ENCODE results near the gene CNKSR3. TPM values are rescaled to one million over a fixed set of nuclear protein-coding genes. Genes with fewer than 3 reads are reported as not detected.

CNKSR3 gene
- total and polyA plus RNA-seq, 12 donors, result 4.2 to 42.2 (median 24.1) TPM

DNA sequence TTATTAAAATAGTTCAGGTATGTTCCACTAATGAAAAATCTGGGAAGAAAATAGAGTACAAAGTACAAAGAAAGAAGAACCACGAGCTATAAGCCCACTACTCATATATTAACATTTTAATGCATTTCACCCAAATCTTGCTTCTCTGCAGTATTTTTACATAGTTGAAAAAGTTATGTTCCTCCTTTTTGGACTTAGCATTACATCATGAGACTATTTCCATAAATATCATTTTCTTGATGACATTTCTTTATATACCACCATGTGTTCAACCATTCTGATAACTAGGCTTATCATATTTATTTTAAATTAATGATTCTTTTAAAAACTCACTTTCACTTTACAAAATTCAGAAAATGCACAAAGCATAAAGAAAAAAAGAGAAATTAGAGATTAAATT, 156.9 kb downstream of the CNKSR3 start:
- 75 to 93% methylated on average over 1 of the region's 1 CpG for WGBS, 2 donors
- intact Hi-C loops (cut with DNase I), result no loop called here

DNA sequence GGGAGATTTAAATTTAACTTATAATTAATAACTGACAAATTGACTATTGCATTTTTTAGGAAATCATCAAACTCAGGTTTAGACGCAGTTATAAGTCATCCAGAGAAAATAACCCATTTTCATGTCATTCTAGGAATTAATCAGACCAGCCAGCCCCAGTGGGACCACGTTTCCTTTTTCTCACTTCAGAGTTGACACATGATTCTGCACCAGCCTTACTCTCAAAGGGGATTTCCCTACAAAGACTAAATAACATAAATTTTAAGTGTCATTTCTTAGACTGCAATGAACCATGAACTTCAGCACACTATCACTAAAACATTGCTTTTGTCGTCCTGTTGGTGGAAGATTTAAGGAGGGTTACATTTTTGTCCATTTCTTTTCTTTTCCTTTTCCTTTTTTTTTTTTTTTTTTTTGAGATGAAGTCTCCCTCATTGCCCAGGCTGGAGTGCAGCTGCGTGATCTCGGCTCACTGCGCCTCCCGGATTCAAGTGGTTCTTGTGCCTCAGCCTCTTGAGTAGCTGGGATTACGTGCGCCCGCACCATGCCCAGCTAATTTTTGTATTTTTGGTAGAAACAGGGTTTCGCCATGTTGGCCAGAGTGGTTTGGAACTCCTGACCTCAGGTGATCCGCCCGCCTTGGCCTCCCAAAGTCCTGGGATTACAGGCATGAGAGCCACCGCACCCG, 157.4 kb downstream of the CNKSR3 start:
- Histone ChIP-seq H3K36me3 (no peaks in the 10 kb centered on the region), H3K4me3 (no peak overlapping the region), H3K9me3 (no peaks in the 10 kb centered on the region), H3K4me1 (peaks cover 0 to 34% (median 0%) of the 10 kb centered on the region in 9 donors), H3K27ac (no peak overlapping the region), H3K27me3 (no peaks in the 10 kb centered on the region)
- ATAC-seq (no peak), DNase-seq (no peak)
- intact Hi-C loops (cut with DNase I), result no loop called here
- WGBS, 2 donors, result 89 to 90% methylated on average over 15 of the region's 15 CpGs
- TF ChIP-seq, protein P1, sequence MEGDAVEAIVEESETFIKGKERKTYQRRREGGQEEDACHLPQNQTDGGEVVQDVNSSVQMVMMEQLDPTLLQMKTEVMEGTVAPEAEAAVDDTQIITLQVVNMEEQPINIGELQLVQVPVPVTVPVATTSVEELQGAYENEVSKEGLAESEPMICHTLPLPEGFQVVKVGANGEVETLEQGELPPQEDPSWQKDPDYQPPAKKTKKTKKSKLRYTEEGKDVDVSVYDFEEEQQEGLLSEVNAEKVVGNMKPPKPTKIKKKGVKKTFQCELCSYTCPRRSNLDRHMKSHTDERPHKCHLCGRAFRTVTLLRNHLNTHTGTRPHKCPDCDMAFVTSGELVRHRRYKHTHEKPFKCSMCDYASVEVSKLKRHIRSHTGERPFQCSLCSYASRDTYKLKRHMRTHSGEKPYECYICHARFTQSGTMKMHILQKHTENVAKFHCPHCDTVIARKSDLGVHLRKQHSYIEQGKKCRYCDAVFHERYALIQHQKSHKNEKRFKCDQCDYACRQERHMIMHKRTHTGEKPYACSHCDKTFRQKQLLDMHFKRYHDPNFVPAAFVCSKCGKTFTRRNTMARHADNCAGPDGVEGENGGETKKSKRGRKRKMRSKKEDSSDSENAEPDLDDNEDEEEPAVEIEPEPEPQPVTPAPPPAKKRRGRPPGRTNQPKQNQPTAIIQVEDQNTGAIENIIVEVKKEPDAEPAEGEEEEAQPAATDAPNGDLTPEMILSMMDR (IDR thresholded peaks at IDR 0.05), result no peak

More for the DNA sequence above, 156.9 kb downstream of the CNKSR3 start:
- no peaks in the 10 kb centered on the region for H3K27me3 ChIP-seq
- H3K9me3 ChIP-seq, result no peaks in the 10 kb centered on the region
- H3K4me3 ChIP-seq, result no peak overlapping the region
- no peak overlapping the region for H3K27ac ChIP-seq
- no peak for ATAC-seq
- H3K36me3 ChIP-seq, result no peaks in the 10 kb centered on the region
- peaks cover 0 to 38% (median 0%) of the 10 kb centered on the region in 9 donors for H3K4me1 ChIP-seq
- TF ChIP-seq, protein P1 (IDR thresholded peaks at IDR 0.05), result no peak
- DNase-seq, result no peak

DNA sequence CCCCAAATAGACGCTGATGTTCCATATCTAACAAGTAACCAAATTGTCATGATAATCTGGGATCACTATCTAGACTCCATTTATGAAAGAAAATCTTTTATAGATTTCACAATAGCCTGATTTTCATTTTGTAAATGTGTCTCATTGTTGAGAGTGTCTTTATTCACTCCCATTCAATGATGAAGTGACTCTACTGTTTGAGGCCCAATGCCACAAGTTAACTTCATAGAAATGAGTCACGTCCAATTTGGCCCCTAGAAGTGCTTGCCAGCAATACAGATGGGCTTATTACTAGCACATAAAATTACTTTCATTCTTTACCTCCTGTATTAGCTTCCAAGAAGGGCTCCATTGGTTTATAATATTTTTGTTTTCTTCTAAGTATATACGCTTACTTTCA, 160.2 kb downstream of the CNKSR3 start:
- WGBS, 2 donors, result 90 to 91% methylated on average over 3 of the region's 3 CpGs
- TF ChIP-seq, protein P1 (IDR thresholded peaks at IDR 0.05), result no peak
- no peak for DNase-seq

DNA sequence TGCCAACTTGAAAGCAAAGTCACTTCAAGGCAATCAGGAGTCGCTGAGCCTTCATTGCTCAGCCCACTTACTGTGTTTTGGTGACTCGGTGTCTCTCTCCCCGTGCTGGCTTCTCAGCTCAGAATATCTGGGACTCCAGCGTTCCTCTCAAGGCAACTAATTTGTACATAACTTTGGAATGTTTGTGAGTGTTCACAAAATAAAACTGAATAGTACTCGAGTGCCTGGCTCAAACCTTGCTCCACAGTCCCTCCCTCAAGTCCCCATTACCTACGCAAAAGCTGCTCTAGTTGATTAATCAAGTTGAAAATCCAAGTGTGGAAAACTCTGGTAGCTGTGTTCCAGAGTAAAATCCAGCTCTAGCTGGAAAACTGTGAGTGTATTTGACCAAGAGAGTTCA, 162.5 kb downstream of the CNKSR3 start:
- no peaks in the 10 kb centered on the region for H3K27me3 ChIP-seq
- ATAC-seq (no peak), DNase-seq (no peak)
- H3K9me3 ChIP-seq, result peaks cover 0 to 7% (median 0%) of the 10 kb centered on the region in 11 donors
- intact Hi-C loops (cut with DNase I), result no loop called here
- WGBS, 2 donors, result 94 to 96% methylated on average over 6 of the region's 6 CpGs
- no peaks in the 10 kb centered on the region for H3K36me3 ChIP-seq
- H3K27ac ChIP-seq, result no peak overlapping the region
- H3K4me3 ChIP-seq, result no peak overlapping the region
- TF ChIP-seq, protein P1 (IDR thresholded peaks at IDR 0.05), result no peak
- H3K4me1 ChIP-seq, result peaks cover 0 to 6% (median 0%) of the 10 kb centered on the region in 9 donors

More for the DNA sequence above, 160.2 kb downstream of the CNKSR3 start:
- no peak overlapping the region for H3K4me3 ChIP-seq
- intact Hi-C loops (cut with DNase I), result no loop called here
- peaks cover 0 to 16% (median 0%) of the 10 kb centered on the region in 9 donors for H3K4me1 ChIP-seq
- H3K27me3 ChIP-seq, result no peaks in the 10 kb centered on the region
- no peak for ATAC-seq
- H3K9me3 ChIP-seq, result peaks cover 0 to 7% (median 0%) of the 10 kb centered on the region in 11 donors
- H3K27ac ChIP-seq, result no peak overlapping the region
- H3K36me3 ChIP-seq, result no peaks in the 10 kb centered on the region

Data from heart right ventricle (tissue), 16 donors.